HEK293 (cell line): ENCODE data around the gene IL10RA.

Experiments used
- CTCF ChIA-PET: fragments of 350-600 bp; formaldehyde crosslinking; extraction: SDS; loops from one replicate; lab custom pipeline; 2021; ENCODE audit warnings: antibody characterized with exemption; lab: Yijun Ruan, JAX
- POLR2A ChIA-PET: fragments of 300-600 bp; formaldehyde crosslinking; extraction: SDS; loops from one replicate; lab custom pipeline; 2020; ENCODE audit warnings: antibody characterized with exemption, inconsistent platforms; lab: Yijun Ruan, JAX
- H3K27ac ChIP-seq: fragments of 200-500 bp; sonication (Bioruptor generic); 2 replicates; pipeline ENCODE4 v1.5.1; 2014; ENCODE audit warnings: low read depth, low read length, control low read depth, inconsistent platforms; ENCODE audit errors: extremely low read depth
- H3K36me3 ChIP-seq, 2 experiments: fragments of 200-500 bp in 1 of 2; sonication (Bioruptor generic) in 1 of 2; 1 replicate in 1 of 2; 2 replicates in 1 of 2; pipeline ENCODE4 v1.5.1; 2014 to 2017; ENCODE audit warnings: inconsistent platforms in 2 of 2, low read length in 2 of 2; ENCODE audit not compliant: control insufficient read depth in 2 of 2, insufficient read depth in 1 of 2
- H3K4me1 ChIP-seq: fragments of 200-500 bp; sonication (Bioruptor generic); 2 replicates; pipeline ENCODE4 v1.5.1; 2014; ENCODE audit warnings: mild to moderate bottlenecking, low read length, inconsistent platforms; ENCODE audit not compliant: control insufficient read depth, insufficient read depth
- H3K4me3 ChIP-seq: 2 replicates; pipeline ENCODE4 v1.5.1; 2011; ENCODE audit warnings: low read depth, mild to moderate bottlenecking, control low read depth, low read length, moderate library complexity
- H3K9me3 ChIP-seq: fragments of 200-500 bp; sonication (Bioruptor generic); 2 replicates; pipeline ENCODE4 v1.5.1; 2014; ENCODE audit warnings: low read depth, low read length, inconsistent platforms; ENCODE audit not compliant: control insufficient read depth, insufficient read depth
- GFI1B ChIP-seq: fragments of 450-650 bp; formaldehyde crosslinking; IDR thresholded peaks from 2 replicates; pipeline ENCODE4 v1.5.1; 2016; ENCODE audit warnings: missing biosample characterization, missing genetic modification characterization
- GLI2 ChIP-seq: fragments of 450-650 bp; formaldehyde crosslinking; IDR thresholded peaks from 2 replicates; pipeline ENCODE4; 2017; ENCODE audit warnings: missing biosample characterization, missing genetic modification characterization, low read depth, borderline replicate concordance
- GLIS2 ChIP-seq: fragments of 450-650 bp; formaldehyde crosslinking; IDR thresholded peaks from 2 replicates; pipeline ENCODE4 v1.5.1; 2016; ENCODE audit warnings: missing biosample characterization, missing genetic modification characterization
- OVOL3 ChIP-seq: fragments of 450-650 bp; formaldehyde crosslinking; IDR thresholded peaks from 2 replicates; pipeline ENCODE4 v1.5.1; 2016; ENCODE audit warnings: missing biosample characterization, missing genetic modification characterization
- ZBTB8A ChIP-seq: fragments of 450-650 bp; formaldehyde crosslinking; IDR thresholded peaks from 2 replicates; pipeline ENCODE4 v1.5.1; 2016; ENCODE audit warnings: missing biosample characterization, missing genetic modification characterization
- ZNF121 ChIP-seq: fragments of 450-650 bp; formaldehyde crosslinking; IDR thresholded peaks from 2 replicates; pipeline ENCODE4 v1.5.1; 2016; ENCODE audit warnings: missing biosample characterization, missing genetic modification characterization
- ZNF16 ChIP-seq: fragments of 450-650 bp; formaldehyde crosslinking; IDR thresholded peaks from 2 replicates; pipeline ENCODE4 v1.5.1; 2016; ENCODE audit warnings: low read depth, missing biosample characterization, missing genetic modification characterization
- ZNF19 ChIP-seq: fragments of 450-650 bp; formaldehyde crosslinking; IDR thresholded peaks from 2 replicates; pipeline ENCODE4; 2016; ENCODE audit warnings: missing biosample characterization, missing genetic modification characterization, low read depth
- ZNF266 ChIP-seq: fragments of 450-650 bp; formaldehyde crosslinking; IDR thresholded peaks from 2 replicates; pipeline ENCODE4 v1.5.1; 2016; ENCODE audit warnings: missing biosample characterization, missing genetic modification characterization, low read depth
- ZNF292 ChIP-seq: fragments of 450-650 bp; formaldehyde crosslinking; IDR thresholded peaks from 2 replicates; pipeline ENCODE4 v1.5.1; 2016; ENCODE audit warnings: low read depth, missing biosample characterization, missing genetic modification characterization, borderline replicate concordance
- ZNF404 ChIP-seq: fragments of 450-650 bp; formaldehyde crosslinking; IDR thresholded peaks from 2 replicates; pipeline ENCODE4 v1.5.1; 2017; ENCODE audit warnings: missing biosample characterization, missing genetic modification characterization
- ZNF529 ChIP-seq: fragments of 450-650 bp; formaldehyde crosslinking; IDR thresholded peaks from 2 replicates; pipeline ENCODE4 v1.5.1; 2017; ENCODE audit warnings: missing genetic modification characterization, missing biosample characterization; ENCODE audit not compliant: insufficient replicate concordance
- ZNF549 ChIP-seq: fragments of 450-650 bp; IDR thresholded peaks from 2 replicates; pipeline ENCODE4 v1.5.1; 2018; ENCODE audit warnings: missing biosample characterization, missing genetic modification characterization, mild to moderate bottlenecking, inconsistent platforms, moderate library complexity
- ZNF610 ChIP-seq: fragments of 450-650 bp; formaldehyde crosslinking; IDR thresholded peaks from 2 replicates; pipeline ENCODE4 v1.5.1; 2016; ENCODE audit warnings: missing biosample characterization, missing genetic modification characterization, borderline replicate concordance
- ZNF623 ChIP-seq: fragments of 450-650 bp; formaldehyde crosslinking; IDR thresholded peaks from 2 replicates; pipeline ENCODE4 v1.5.1; 2016; ENCODE audit warnings: missing biosample characterization, missing genetic modification characterization
- ZSCAN16 ChIP-seq: fragments of 450-650 bp; formaldehyde crosslinking; IDR thresholded peaks from 2 replicates; pipeline ENCODE4 v1.5.1; 2016; ENCODE audit warnings: missing biosample characterization, missing genetic modification characterization
- TF ChIP-seq, protein P1 (sequence below): fragments of 450-650 bp; formaldehyde crosslinking; IDR thresholded peaks from 2 replicates; pipeline ENCODE4 v1.5.1; 2016; ENCODE audit warnings: missing biosample characterization, missing genetic modification characterization
- TF ChIP-seq, protein P2 (sequence below): fragments of 450-650 bp; formaldehyde crosslinking; optimal IDR thresholded peaks from 2 replicates; pipeline ENCODE3; 2016; ENCODE audit warnings: missing biosample characterization, mild to moderate bottlenecking, missing genetic modification characterization
- TF ChIP-seq, protein P3 (sequence below): fragments of 450-650 bp; formaldehyde crosslinking; IDR thresholded peaks from 2 replicates; pipeline ENCODE4 v1.5.1; 2017; ENCODE audit warnings: missing biosample characterization, missing genetic modification characterization
- TF ChIP-seq, protein P4 (sequence below): fragments of 450-650 bp; formaldehyde crosslinking; IDR thresholded peaks from 2 replicates; pipeline ENCODE4 v1.5.1; 2016; ENCODE audit warnings: missing biosample characterization, missing genetic modification characterization

IL10RA gene

DNA sequence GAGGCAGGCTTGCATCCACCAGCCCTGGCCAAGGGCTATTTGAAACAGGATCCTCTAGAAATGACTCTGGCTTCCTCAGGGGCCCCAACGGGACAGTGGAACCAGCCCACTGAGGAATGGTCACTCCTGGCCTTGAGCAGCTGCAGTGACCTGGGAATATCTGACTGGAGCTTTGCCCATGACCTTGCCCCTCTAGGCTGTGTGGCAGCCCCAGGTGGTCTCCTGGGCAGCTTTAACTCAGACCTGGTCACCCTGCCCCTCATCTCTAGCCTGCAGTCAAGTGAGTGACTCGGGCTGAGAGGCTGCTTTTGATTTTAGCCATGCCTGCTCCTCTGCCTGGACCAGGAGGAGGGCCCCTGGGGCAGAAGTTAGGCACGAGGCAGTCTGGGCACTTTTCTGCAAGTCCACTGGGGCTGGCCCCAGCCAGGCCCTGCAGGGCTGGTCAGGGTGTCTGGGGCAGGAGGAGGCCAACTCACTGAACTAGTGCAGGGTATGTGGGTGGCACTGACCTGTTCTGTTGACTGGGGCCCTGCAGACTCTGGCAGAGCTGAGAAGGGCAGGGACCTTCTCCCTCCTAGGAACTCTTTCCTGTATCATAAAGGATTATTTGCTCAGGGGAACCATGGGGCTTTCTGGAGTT is 13.3 kb downstream of the IL10RA start (continued):
- no peak for TF ChIP-seq OVOL3 (tag by site-specific recombination)
- no peak for TF ChIP-seq ZNF623 (tag by site-specific recombination)
- no peak for TF ChIP-seq ZNF266 (tag by site-specific recombination)
- TF ChIP-seq, all 188 proteins: peak for 0

DNA sequence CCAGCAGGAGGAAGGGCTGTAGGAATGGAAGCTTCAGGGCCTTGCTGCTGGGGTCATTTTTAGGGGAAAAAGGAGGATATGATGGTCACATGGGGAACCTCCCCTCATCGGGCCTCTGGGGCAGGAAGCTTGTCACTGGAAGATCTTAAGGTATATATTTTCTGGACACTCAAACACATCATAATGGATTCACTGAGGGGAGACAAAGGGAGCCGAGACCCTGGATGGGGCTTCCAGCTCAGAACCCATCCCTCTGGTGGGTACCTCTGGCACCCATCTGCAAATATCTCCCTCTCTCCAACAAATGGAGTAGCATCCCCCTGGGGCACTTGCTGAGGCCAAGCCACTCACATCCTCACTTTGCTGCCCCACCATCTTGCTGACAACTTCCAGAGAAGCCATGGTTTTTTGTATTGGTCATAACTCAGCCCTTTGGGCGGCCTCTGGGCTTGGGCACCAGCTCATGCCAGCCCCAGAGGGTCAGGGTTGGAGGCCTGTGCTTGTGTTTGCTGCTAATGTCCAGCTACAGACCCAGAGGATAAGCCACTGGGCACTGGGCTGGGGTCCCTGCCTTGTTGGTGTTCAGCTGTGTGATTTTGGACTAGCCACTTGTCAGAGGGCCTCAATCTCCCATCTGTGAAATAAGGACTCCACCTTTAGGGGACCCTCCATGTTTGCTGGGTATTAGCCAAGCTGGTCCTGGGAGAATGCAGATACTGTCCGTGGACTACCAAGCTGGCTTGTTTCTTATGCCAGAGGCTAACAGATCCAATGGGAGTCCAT is 14.1 kb downstream of the IL10RA start:
- H3K36me3 ChIP-seq: no peaks in the 10 kb centered on the region
- TF ChIP-seq ZNF121 (tag by site-specific recombination) (no peak), GLIS2 (no peak), ZBTB8A (tag by site-specific recombination) (no peak), ZNF610 (tag by site-specific recombination) (no peak), ZNF529 (tag by site-specific recombination) (no peak), ZNF404 (tag by site-specific recombination) (no peak), ZNF549 (tag by site-specific recombination) (no peak), ZSCAN16 (tag by site-specific recombination) (no peak), ZNF292 (tag by site-specific recombination) (no peak), GLI2 (tag by site-specific recombination) (no peak), ZNF16 (tag by site-specific recombination) (no peak), GFI1B (tag by site-specific recombination) (no peak), ZNF19 (tag by site-specific recombination) (no peak)
- TF ChIP-seq, protein P1, sequence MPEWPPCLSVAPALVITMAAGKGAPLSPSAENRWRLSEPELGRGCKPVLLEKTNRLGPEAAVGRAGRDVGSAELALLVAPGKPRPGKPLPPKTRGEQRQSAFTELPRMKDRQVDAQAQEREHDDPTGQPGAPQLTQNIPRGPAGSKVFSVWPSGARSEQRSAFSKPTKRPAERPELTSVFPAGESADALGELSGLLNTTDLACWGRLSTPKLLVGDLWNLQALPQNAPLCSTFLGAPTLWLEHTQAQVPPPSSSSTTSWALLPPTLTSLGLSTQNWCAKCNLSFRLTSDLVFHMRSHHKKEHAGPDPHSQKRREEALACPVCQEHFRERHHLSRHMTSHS (tag by site-specific recombination): no peak
- TF ChIP-seq, protein P2, sequence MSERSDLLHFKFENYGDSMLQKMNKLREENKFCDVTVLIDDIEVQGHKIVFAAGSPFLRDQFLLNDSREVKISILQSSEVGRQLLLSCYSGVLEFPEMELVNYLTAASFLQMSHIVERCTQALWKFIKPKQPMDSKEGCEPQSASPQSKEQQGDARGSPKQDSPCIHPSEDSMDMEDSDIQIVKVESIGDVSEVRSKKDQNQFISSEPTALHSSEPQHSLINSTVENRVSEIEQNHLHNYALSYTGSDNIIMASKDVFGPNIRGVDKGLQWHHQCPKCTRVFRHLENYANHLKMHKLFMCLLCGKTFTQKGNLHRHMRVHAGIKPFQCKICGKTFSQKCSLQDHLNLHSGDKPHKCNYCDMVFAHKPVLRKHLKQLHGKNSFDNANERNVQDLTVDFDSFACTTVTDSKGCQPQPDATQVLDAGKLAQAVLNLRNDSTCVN (tag by site-specific recombination): no peak
- TF ChIP-seq, protein P3, sequence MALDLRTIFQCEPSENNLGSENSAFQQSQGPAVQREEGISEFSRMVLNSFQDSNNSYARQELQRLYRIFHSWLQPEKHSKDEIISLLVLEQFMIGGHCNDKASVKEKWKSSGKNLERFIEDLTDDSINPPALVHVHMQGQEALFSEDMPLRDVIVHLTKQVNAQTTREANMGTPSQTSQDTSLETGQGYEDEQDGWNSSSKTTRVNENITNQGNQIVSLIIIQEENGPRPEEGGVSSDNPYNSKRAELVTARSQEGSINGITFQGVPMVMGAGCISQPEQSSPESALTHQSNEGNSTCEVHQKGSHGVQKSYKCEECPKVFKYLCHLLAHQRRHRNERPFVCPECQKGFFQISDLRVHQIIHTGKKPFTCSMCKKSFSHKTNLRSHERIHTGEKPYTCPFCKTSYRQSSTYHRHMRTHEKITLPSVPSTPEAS (tag by site-specific recombination): no peak
- TF ChIP-seq, protein P4, sequence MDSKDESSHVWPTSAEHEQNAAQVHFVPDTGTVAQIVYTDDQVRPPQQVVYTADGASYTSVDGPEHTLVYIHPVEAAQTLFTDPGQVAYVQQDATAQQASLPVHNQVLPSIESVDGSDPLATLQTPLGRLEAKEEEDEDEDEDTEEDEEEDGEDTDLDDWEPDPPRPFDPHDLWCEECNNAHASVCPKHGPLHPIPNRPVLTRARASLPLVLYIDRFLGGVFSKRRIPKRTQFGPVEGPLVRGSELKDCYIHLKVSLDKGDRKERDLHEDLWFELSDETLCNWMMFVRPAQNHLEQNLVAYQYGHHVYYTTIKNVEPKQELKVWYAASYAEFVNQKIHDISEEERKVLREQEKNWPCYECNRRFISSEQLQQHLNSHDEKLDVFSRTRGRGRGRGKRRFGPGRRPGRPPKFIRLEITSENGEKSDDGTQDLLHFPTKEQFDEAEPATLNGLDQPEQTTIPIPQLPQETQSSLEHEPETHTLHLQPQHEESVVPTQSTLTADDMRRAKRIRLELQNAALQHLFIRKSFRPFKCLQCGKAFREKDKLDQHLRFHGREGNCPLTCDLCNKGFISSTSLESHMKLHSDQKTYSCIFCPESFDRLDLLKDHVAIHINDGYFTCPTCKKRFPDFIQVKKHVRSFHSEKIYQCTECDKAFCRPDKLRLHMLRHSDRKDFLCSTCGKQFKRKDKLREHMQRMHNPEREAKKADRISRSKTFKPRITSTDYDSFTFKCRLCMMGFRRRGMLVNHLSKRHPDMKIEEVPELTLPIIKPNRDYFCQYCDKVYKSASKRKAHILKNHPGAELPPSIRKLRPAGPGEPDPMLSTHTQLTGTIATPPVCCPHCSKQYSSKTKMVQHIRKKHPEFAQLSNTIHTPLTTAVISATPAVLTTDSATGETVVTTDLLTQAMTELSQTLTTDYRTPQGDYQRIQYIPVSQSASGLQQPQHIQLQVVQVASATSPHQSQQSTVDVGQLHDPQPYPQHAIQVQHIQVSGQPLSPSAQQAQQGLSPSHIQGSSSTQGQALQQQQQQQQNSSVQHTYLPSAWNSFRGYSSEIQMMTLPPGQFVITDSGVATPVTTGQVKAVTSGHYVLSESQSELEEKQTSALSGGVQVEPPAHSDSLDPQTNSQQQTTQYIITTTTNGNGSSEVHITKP: no peak
- TF ChIP-seq, all 188 proteins: peak for 0
- H3K4me3 ChIP-seq: no peak overlapping the region
- POLR2A ChIA-PET: no interaction called here
- H3K4me1 ChIP-seq: no peaks in the 10 kb centered on the region
- no peaks in the 10 kb centered on the region for H3K9me3 ChIP-seq
- no peak overlapping the region for H3K27ac ChIP-seq
- CTCF ChIA-PET: interaction anchor here (1.1 kb wide), 1 partner anchor 20 kb away, joined by 3 read pairs; no protein-coding TSS in a partner anchor
